ENCODE data around the gene CCNJ.

DNA sequence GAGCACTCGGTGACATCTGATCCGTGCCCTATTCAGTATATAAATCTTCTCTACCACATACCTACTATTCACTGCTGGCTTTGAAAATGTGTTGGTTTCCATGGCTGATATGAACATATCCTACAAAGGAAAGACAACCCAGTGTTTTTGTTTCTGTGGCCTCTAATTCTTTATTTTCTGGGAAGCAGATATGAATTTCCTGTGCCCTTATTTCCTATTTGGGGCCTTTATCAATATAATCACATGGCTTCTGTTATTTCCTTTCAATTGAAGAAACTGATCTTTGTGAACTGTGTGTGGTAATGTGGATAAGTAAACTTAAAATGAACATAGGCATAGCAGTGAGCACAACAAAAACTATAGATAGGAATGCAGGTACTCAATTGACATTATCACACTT is 10.6 kb downstream of the CCNJ start:
- TF ChIP-seq, protein P1, sequence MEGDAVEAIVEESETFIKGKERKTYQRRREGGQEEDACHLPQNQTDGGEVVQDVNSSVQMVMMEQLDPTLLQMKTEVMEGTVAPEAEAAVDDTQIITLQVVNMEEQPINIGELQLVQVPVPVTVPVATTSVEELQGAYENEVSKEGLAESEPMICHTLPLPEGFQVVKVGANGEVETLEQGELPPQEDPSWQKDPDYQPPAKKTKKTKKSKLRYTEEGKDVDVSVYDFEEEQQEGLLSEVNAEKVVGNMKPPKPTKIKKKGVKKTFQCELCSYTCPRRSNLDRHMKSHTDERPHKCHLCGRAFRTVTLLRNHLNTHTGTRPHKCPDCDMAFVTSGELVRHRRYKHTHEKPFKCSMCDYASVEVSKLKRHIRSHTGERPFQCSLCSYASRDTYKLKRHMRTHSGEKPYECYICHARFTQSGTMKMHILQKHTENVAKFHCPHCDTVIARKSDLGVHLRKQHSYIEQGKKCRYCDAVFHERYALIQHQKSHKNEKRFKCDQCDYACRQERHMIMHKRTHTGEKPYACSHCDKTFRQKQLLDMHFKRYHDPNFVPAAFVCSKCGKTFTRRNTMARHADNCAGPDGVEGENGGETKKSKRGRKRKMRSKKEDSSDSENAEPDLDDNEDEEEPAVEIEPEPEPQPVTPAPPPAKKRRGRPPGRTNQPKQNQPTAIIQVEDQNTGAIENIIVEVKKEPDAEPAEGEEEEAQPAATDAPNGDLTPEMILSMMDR (IDR thresholded peaks at IDR 0.05): no peak
- TF ChIP-seq EZH2 (IDR thresholded peaks at IDR 0.05; ENCODE audit: borderline replicate concordance, insufficient read depth, low read depth, low read length, poor library complexity, severe bottlenecking): no peak

Data from B cell (primary cell).